Stimulated activated CD8-positive, alpha-beta memory T cell treated with anti-CD3 and anti-CD28 coated beads, Interleukin-7, amount 100 ng/mL, for 24 hours (primary cell): ENCODE results near the gene TRAF5.
"Not testable (repeated sequence)": the region's sequence is repeated elsewhere in the genome, so short reads cannot be mapped to it uniquely, and the experiment has no call there.

Experiments
- DNase-seq: peaks from one replicate; pipeline ENCODE4 v3.0.0-alpha.2; 2020; ENCODE audit warnings: low read depth

TRAF5 gene

DNA sequence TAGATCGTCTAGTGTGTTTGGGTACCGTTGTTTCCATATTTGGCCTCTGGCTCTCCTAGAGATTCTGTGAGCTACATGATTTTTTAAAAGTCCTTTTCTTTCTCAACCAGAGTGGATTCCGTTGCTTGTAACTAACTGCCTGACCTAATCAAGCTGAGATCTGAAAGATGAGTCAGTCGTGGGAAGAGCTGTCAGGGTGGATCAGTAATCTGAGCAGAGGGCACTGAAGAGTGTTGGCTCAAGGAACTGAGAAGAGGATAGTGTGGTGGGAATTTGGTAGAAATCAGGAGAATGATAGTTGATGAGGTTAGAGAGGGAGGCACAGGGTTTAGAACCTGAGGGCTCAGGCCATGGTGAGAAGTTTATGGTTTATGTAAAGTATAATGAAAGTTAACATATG is 52.2 kb downstream of the TRAF5 start:
- no peak for DNase-seq

DNA sequence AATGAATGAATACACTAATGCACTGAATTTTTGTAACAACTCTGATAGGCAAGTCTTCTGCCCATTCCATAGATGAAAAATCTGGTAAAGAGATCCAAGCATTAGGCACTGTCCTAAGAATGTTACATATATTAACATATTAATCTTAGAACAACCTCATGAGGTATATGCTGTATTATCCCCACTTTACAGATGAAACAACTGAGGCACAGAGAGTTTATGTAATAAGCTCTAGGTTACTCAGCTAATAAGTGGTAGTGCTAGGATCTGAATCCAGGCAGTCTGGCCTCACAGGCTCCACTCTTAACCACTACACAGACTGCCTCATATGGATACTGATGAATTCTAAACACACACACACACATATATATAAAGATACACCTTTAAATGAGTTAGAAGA is 52.8 kb downstream of the TRAF5 start:
- DNase-seq: no peak

DNA sequence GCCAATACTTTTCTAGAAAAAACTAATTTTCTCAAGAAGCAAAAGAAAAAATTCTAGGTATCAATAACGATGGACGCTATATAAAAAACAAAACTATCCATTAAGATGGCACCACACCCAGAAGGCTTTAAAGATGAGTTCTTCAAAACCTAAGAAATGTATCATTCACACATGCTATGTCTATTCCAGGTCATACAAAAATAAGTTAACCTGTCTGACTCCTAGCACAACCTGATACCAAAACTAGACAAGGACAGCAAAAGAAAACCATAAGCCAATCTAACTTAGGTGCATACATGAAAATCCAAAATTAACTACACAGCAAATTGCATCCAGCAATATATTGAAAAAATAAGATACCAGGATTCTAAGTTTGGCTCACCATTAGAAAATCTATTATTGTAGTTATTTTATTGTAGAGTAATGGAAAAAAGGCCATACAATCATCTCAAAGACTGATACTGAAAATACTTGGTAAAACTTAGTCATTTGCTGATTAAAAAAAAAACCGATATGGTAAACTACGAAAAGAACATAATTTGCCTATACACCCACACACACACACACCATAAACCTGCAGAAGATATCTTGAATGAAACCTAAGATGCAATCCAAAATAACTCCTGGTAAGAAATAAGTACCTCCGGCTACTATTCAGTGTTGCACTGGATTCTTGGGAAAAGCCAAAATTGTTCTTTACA is 55.0 kb downstream of the TRAF5 start:
- DNase-seq: no peak

DNA sequence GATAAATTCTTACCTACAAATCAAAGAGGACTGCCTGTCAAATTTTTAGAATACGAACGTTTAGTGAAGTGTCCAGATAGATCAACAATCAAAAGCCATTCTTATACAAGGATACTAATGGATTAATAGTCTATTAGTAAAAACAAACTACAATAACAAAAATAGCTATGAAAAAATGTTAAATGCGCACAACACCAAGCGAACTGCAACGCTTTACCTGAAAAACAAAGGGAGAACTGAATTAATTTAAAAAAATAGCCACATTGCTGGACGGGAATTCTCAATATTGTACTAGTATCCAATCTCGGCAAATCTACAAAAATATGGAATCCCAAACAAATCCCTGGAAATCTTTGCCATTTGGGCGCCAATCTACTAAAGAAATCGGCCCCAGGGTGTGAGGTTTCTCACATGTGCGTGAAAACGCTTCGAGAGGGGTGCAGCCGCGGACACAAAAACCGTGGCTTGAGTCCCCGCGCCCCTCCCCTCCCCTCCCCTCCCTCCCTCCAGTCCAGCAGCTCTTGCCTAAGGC is 55.6 kb downstream of the TRAF5 start:
- DNase-seq: no peak

DNA sequence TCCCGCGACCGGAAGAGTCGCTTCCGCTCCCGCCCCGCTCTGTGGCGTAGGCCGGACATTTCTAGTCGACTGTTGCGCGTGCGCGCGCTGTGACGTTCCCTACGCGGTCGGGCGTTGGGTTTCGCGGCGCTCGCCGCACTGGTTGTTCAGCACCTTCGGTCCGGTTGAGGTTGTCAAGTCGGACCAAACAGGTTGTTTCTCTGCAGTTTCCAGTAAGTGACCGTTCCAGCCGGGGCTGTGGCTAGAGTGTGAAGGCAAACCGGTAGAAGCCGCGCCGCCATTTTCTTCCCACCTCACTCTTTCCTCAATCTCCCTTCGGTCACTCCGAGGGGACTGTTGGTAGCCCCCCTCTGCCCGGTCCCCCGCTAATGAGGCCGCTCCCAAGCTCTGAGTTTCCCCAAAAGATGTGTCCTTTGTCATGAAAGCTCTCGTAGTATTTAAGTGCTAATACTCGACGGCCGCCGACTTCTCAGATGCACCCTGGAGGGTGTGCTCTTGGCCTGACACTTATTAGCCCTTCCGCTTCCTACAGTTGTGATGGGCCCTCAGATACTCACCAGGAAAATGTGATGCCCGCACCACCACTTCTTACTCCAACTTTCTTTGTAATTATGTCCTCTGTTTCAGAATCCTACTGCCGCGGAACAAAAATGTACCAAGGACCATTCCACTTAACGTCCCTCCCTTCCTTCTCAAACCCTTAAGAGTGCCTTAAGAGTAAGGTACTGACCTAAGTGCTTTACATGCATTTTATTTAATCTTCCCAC is 56.3 kb downstream of the TRAF5 start:
- peak; percentile 71 for DNase-seq

DNA sequence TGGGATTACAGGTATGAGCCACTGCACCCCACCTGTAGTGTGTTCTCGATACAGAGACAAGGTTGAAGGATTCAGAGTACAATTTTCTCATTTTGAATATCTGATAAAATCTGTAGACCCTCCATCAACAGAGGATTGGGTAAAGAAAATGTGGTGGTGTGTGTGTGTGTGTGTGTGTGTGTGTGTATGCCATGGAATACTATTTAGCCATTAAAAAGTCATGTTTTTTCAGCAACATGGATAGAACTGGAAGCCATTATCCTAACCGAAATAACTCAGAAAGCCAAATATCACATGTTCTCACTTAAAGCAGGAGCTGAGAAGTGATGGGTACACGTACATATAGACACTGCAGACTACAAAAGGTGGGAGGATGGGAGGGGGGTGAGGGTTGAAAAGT is 57.9 kb downstream of the TRAF5 start:
- DNase-seq: no peak

DNA sequence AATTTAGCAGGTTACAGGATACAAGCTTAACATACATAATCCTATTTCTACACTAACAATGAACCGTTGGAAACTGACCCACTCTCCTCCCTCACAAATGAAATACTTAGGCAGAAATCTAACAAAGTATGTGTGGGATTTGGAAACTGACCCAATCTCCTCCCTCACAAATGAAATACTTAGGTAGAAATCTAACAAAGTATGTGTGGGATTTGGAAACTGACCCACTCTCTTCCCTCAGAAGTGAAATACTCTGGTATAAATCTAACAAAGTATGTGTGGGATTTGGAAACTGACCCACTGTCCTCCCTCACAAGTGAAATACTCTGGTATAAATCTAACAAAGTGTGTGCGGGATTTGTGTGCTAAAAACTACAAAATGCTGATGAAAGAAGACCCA is 60.3 kb downstream of the TRAF5 start:
- no peak for DNase-seq

DNA sequence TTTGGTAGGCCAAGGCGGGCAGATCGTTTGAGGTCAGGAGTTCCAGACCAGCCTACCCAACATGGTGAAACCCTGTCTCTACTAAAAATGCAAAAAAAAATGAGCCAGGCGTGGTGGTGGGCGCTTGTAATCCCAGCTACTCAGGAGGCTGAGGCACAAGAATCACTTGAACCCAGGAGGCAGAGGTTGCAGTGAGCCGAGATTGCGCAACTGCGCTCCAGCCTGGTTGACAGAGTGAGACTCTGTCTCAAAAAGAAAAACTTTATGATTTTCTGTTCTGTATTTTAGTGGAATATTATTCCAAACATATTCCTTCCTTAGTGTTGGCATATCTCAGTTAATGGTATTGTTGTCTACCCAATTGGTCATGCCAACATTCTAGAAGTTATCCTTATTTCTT is 64.2 kb downstream of the TRAF5 start:
- DNase-seq: not testable (repeated sequence)

DNA sequence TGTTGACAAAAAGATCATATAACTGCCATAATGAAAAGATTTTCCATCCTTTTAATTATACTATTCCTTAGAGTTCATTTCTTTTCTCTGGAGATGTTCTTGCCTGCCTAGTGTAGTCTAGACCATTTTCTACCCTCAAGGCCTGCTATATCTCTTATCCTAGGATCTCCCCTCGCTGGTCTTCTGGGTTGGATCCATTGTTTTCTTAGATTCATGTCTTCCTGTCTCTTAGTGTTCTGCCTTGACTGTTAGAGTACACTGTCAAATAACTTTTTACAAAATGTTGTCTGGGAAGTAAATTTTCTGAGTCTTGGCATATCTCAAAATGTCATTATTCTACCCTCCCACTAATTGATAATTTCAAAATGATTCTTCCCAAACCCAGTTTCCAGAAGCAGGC is 66.6 kb downstream of the TRAF5 start:
- DNase-seq: no peak

DNA sequence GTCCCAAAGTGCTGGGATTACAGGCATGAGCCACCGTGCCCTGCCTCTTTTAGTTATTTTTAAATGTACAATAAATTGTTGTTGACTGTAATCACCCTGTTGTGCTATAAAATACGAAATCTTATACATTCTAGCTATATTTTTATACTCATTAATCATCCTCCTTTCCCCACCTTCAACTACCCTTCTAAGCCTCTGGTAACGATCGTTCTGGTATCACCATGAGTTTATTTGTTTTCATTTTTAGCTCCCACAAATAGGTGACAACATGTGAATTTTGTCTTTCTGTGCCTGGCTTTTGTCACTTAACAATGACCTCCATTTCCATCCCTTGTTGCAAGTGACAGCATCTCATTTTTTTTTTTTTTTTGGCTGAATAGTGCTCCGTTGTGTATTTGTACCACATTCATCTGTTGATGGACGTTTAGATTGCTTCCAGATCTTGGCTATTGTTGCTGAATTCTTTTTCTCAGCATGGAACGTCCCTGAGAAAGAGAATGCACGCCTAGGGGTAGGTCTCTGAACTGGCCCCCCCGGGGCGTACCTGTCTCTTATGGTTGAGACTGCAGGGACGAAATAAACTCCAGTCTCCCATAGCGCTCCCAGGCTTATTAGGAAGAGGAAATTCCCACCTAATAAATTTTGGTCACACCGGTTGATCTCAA is 71.8 kb downstream of the TRAF5 start:
- DNase-seq: not testable (repeated sequence)

DNA sequence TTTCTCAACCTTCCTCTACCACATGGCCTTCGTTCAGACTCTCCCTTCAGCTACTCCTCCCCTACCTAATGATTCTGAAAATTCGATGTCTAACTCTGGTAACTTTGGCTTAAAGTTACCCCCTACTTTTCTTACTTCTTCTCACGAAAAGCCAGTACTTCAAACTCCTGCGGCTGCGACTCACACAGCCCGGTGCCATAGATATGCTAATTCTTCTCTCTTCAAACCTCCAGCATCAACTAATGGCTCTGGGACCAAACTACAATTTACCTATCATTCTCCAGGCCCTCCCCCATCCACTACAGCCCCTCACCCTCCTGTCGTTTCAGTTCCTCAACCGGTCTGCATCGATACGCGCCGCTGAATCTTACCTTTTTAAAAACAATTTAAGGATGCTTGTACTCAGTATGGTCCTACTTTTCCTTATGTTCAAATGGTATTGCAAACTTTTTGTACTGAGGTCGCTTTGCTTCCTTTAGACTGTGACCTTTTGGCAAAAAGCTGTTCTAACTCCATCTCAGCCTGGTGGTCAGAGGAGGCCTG is 73.3 kb downstream of the TRAF5 start:
- DNase-seq: not testable (repeated sequence)

DNA sequence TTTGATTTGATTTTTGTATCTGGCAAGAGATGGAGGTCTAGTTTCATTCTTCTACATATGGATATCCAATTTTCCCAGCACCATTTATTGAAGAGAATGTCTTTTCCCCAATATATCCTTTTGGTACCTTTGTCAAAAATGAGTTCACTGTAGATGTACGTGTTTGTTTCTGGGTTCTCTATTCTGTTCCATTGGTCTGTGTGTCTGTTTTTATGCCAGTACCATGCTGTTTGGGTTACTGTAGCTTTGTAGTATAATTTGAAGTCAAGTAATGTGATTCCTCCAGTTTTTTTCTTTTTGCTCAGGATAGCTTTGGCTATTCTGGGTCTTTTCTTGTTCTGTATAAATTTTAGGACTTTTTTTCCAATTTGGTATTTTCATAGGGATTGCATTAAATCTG is 75.1 kb downstream of the TRAF5 start:
- DNase-seq: not testable (repeated sequence)

DNA sequence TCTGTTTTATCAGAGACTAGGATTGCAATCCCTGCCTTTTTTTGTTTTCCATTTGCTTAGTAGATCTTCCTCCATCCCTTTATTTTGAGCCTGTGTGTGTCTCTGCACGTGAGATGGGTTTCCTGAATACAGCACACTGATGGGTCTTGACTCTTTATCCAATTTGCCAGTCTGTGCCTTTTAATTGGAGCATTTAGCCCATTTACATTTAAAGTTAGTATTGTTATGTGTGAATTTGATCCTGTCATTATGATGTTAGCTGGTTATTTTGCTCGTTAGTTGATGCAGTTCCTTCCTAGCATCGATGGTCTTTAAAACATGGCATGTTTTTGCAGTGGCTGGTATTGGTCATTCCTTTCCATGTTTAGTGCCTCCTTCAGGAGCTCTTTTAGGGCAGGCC is 79.5 kb downstream of the TRAF5 start:
- DNase-seq: not testable (repeated sequence)

DNA sequence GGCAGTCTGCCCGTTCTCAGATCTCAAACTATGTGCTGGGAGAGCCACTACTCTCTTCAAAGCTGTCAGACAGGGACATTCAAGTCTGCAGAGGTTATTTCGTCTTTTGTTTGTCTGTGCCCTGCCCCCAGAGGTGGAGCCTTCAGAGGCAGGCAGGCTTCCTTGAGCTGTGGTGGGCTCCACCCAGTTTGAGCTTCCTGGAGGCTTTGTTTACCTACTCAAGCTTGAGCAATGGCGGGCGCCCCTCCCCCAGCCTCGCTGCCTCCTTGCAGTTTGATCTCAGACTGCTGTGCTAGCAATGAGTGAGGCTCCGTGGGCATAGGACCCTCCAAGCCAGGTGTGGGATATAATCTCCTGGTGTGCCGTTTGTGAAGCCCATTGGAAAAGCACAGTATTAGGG is 81.1 kb downstream of the TRAF5 start:
- not testable (repeated sequence) for DNase-seq

DNA sequence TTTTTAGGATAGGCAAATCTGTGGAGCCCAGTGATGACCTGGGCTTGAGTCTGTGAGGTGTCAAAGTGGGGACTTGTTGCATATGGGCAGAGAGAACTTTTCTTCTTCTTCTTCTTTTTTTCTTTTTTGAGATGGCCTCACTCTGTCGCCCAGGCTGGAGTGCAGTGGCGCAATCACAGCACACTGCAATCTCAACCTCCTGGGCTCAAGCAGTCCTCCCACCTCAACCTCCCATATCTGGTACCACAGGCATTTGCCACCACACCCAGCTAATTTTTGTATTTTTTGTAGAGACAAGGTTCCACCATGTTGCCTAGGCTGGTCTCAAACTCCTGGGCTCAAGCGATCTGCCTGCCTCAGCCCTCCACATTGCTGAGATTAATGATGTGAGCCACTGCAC is 85.0 kb downstream of the TRAF5 start:
- DNase-seq: no peak

DNA sequence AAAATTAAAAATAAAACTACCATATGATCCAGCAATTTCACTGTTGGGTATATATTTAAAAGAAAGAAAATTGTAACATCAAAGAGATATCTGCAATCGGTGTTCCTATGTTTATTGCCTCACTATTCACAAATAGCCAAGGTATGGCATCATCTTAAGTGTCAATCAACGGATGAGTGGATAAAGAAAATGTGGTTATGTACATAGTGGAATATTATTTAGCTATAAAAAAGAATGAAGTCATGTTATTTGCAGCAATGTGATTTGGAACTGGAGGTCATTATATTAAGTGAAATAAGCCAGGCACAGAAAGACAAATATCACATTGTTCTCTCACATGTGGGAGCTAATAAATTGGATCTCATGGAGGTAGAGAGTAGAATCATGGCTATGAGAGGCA is 89.1 kb downstream of the TRAF5 start:
- no peak for DNase-seq

DNA sequence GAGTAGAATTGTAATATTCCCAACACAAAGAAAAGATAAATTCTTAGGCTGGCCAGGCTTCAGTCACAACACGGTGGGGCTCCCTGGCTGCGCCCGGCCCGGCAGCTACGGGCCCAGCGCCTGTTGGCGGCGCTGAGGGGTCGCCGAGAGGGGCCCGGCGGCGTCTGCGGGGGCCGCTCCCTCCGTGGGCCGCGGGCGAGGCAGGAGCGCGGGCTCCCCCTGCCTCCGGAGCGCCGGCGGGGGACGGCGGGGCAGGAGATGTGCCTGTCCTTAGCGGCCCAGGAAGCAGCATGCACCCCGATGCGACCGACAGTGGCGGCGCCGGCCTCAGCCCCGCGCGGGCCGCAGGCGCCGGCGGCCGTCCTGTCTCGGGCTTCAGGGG is 89.6 kb downstream of the TRAF5 start:
- not testable (repeated sequence) for DNase-seq

DNA sequence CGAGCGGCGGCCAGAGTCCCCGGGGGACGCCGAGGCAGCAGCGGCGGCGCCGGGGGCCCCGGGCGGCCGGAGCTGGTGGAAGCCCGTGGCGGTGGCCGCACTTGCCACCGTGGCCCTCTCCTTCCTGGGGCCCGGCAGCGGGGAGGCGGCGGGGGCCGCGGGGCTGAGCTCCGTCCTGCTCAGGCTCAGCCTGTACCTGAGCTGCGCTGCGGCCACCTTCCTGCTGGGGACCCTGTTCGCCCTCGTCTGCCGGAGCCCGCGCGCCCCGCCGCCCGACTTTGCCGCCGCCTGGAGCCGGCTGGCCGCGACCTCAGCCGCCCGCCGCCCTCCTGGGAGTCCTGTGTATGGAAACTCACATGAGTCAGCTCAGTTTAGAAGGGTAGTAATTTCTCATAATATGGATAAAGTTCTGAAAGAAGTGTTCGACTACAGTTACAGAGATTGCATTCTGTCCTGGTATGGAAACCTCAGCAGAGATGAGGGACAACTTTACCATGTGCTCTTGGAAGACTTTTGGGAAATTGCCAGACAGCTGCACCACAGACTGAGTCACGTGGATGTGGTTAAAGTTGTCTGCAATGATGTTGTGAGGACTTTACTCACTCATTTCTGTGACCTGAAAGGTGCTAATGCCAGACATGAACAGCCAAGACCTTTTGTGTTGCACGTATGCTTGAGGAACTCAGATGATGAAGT is 90.1 kb downstream of the TRAF5 start:
- DNase-seq: peak; percentile 17

DNA sequence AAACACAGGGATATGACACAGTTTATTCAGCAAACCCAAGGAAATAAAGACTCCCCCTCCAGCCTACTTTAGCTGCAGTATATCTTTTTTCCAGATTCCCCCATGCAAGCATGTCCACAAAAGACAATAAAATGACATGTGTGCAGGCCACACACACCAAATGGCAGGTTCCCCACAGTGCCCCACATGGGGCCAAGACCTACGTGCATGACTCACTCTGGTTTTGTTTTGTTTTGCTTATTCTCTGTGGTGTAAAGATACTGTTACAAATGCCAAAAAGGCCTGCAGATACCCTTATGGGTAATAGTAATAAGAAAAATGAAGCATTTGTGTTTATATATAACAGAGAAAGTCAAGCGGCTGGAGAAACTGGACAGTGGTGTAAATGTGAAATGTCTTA is 93.8 kb downstream of the TRAF5 start:
- no peak for DNase-seq

DNA sequence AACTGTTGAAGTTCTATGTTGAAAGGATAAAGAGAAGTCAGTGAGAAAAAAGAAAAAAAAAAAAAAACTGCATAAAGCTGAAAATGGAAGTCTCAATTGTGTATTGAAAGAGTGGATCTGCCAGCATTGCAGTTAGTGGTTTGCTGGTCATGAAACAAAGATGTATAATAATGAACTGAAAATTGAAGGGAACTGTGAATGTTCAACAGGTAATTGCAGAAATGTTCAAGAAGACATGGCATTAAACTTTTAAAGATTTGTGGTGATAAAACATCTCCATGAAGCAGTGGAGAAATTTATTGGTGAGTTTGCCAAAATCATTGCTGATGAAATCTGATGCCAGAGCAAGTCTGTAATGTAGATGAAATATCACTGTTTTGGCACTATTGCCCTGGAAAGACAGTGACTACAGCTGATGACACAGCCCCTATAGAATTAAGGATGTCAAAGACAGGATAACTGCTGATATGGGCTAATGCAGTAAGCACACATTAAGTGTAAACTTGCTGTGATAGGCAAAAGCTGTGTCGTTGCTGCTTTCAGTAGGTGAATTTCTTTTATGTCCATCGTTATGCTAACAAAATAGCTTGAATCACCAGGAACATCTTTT is 94.3 kb downstream of the TRAF5 start:
- DNase-seq: no peak

DNA sequence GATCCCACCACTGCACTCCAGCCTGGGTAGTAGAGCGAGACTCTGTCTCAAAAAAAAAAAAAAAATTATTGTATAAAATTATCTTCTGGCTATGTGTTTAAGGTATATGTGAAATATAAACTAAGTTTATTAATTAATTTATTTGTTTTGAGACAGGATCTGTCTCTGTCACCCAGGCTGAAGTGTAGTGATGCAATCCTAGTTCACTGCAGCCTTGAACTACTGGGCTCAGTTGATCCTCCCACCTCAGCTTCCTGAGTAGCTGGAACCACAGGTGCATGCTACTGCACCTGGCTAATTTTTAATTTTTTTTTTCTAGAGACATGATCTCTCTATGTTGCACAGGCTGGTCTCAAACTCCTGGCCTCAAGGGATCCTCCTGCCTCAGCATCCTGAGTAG is 97.4 kb downstream of the TRAF5 start:
- DNase-seq: no peak
